Prostate gland (tissue), 2 donors: ENCODE data around the gene ALPK3. TPM values are rescaled to one million over a fixed set of nuclear protein-coding genes. Genes with fewer than 3 reads are reported as not detected.

Experiments
- DNase-seq: peaks from one replicate; pipeline ENCODE4 v3.0.0-alpha.2; 2019; ENCODE audit warnings: low spot score
- H3K27ac ChIP-seq, 2 donors: fragments of 200-600 bp; sonication (generic); 2 replicates each; pipeline ENCODE4 v1.5.1; 2017 to 2019
- H3K27me3 ChIP-seq: fragments of 200-600 bp; sonication (generic); replicated peaks from 2 replicates; pipeline ENCODE4 v1.5.1; 2019; ENCODE audit not compliant: insufficient read depth
- H3K36me3 ChIP-seq, 2 donors: fragments of 200-600 bp; sonication (generic); 1 replicate in 1 of 2; 2 replicates in 1 of 2; pipeline versions ENCODE4 v1.5.1 to v1.8.1; 2017 to 2019
- H3K4me1 ChIP-seq: fragments of 200-600 bp; sonication (generic); replicated peaks from 2 replicates; pipeline ENCODE4 v1.5.1; 2019
- H3K4me3 ChIP-seq, 2 donors: fragments of 200-600 bp; sonication (generic); 2 replicates each; pipeline ENCODE4 v1.5.1; 2017 to 2019
- H3K9me3 ChIP-seq: fragments of 200-600 bp; sonication (generic); 2 replicates; pipeline ENCODE4 v1.5.1; 2017
- POLR2A ChIP-seq: fragments of 450-650 bp; IDR thresholded peaks from one replicate; pipeline ENCODE4 v1.6.1; 2016; ENCODE audit warnings: antibody characterized with exemption, mild to moderate bottlenecking
- POLR2AphosphoS5 ChIP-seq: sonication (generic); formaldehyde crosslinking; IDR thresholded peaks from one replicate; pipeline ENCODE4 v1.6.1; 2017; ENCODE audit warnings: antibody characterized with exemption
- WGBS: methylation state at CpG from one replicate; pipeline ENCODE4 v1.1.5; 2018; 5-methylcytosine and 5-hydroxymethylcytosine counted together
- intact Hi-C: fragments of 100-400 bp; cut with DNase I; formaldehyde crosslinking; loops from one replicate; pipeline ENCODE4 v1.14.2; 2022
- total RNA-seq, 2 donors: library from RNA; depleted of rRNA; stranded (reverse); fragments of >200 nt; gene quantifications; one replicate each; pipeline ENCODE4 v1.1.0, GENCODE V29; 2016
- TF ChIP-seq, protein P1 (sequence below), 4 experiments: fragments of 200-600 bp in 2 of 4; fragments of 450-650 bp in 2 of 4; sonication (generic) in 2 of 4; IDR thresholded peaks; 1 replicate in 3 of 4; 2 replicates in 1 of 4; pipeline ENCODE4 v1.5.1; 2016 to 2019; ENCODE audit warnings: antibody characterized with exemption in 4 of 4, mild to moderate bottlenecking in 2 of 4, moderate library complexity in 2 of 4

Gene ALPK3
- total RNA-seq, 2 donors from 2014 or later = 0.68 to 7.2 TPM

DNA sequence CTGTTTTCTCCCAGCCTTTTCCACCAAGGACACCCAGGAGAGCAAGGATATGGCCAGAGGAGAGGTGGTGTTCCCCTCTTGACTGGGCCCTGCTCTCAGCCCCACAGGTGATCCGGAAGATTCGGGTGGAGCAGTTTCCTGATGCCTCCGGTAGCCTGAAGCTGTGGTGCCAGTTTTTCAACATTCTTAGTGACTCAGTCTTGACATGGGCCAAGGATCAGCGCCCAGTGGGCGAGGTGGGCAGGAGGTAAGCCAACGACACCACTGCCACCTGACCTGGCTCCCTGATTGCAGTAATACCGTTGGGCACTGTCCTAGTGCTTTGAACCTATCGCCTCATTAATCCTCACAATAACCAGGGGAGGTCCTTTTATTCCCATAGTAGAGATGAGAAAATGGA lies 42.0 kb downstream of the ALPK3 start:
- Histone ChIP-seq H3K27ac (peak overlapping the region in 1 of 2 donors; percentile 8), H3K4me3 (no peak overlapping the region), H3K27me3 (no peaks in the 10 kb centered on the region), H3K4me1 (peaks cover 4% of the 10 kb centered on the region), H3K9me3 (no peaks in the 10 kb centered on the region), H3K36me3 (no peaks in the 10 kb centered on the region)
- peak; percentile 75 for TF ChIP-seq POLR2AphosphoS5
- TF ChIP-seq, protein P1, sequence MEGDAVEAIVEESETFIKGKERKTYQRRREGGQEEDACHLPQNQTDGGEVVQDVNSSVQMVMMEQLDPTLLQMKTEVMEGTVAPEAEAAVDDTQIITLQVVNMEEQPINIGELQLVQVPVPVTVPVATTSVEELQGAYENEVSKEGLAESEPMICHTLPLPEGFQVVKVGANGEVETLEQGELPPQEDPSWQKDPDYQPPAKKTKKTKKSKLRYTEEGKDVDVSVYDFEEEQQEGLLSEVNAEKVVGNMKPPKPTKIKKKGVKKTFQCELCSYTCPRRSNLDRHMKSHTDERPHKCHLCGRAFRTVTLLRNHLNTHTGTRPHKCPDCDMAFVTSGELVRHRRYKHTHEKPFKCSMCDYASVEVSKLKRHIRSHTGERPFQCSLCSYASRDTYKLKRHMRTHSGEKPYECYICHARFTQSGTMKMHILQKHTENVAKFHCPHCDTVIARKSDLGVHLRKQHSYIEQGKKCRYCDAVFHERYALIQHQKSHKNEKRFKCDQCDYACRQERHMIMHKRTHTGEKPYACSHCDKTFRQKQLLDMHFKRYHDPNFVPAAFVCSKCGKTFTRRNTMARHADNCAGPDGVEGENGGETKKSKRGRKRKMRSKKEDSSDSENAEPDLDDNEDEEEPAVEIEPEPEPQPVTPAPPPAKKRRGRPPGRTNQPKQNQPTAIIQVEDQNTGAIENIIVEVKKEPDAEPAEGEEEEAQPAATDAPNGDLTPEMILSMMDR (IDR thresholded peaks at IDR 0.05) = no peak
- intact Hi-C loops = no loop called here
- DNase-seq = peak; percentile 76
- WGBS = 43% methylated on average over 8 of the region's 8 CpGs

DNA sequence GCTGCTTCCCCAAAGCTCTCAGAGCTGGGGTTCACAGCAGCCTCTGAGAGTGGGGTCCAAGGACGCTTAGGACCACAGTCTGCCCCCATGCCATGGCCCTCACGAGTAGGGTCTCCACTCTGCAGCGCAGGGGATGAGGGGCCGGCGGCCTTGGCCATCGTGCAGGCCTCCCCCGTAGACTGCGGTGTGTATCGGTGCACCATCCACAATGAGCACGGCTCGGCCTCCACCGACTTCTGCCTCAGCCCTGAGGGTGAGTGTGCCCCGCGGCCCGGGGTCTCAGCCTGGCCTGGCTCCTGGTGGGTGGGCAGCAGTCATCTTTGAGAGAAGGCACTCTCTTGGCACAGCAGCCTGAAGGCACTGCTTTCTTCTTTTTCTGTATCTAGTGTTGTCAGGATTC lies 42.5 kb downstream of the ALPK3 start:
- Histone ChIP-seq H3K36me3 (no peaks in the 10 kb centered on the region), H3K27ac (no peak overlapping the region), H3K27me3 (no peaks in the 10 kb centered on the region), H3K4me3 (no peak overlapping the region), H3K4me1 (peaks cover 4% of the 10 kb centered on the region), H3K9me3 (no peaks in the 10 kb centered on the region)
- intact Hi-C loops = no loop called here
- no peak for DNase-seq
- WGBS = 93% methylated on average over 3 of the region's 15 CpGs
- TF ChIP-seq, protein P1 (IDR thresholded peaks at IDR 0.05) = no peak
- TF ChIP-seq POLR2AphosphoS5 (no peak), POLR2A (no peak)

DNA sequence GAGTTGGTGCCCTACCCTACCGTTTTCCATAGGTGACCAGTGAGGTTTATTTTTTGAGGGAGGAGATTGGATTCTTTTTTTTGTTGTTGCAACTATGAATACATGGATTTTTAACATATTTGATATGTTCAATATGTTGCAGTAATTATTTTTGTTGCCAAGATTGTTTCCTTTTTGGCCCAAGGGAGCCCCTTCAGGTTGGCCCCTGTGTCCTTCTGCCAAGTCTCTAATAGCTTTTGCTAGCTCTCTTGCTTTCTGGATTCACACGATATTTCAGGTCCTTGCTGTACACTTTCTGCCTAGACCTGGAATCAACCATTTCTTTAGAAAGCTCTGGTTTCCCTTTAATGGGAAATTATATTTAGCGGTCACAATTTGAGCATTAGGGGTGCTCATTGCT lies 44.6 kb downstream of the ALPK3 start:
- Histone ChIP-seq H3K4me1 (peaks cover 4% of the 10 kb centered on the region), H3K9me3 (no peaks in the 10 kb centered on the region), H3K27me3 (no peaks in the 10 kb centered on the region), H3K36me3 (no peaks in the 10 kb centered on the region), H3K4me3 (no peak overlapping the region), H3K27ac (no peak overlapping the region)
- WGBS = 80% methylated on average over 3 of the region's 3 CpGs
- intact Hi-C loops = no loop called here
- TF ChIP-seq POLR2AphosphoS5 (no peak), POLR2A (no peak)
- TF ChIP-seq, protein P1 (IDR thresholded peaks at IDR 0.05) = no peak
- DNase-seq = no peak

DNA sequence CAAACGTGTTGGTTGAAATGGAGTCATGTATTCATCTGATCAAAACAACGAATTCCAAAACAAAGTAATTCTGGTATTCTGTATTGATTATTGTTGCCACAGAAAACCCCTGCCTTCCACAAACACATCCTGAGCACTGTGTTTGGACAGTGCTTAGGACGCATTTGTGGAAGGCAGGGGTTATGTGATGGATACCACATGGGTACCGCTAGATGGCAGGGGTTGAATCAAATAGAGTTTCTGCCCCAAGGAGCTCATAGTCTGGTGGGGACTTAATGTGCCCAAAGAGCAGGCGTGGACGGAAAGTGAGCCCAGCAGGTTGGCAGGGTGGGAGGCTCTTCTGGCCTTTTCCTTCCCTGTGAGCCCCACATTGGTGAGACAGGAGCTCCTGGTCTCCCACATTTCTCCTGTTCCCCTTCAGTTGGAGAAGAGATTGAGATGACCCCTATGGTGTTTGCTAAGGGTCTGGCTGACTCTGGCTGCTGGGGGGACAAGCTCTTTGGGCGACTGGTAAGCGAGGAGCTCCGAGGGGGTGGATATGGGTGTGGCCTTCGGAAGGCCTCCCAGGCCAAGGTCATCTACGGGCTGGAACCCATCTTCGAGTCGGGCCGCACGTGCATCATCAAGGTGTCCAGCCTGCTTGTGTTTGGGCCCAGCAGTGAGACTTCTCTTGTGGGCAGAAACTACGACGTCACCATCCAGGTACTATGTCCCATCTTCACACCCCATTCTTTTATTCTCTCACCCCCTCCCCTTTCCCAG lies 45.2 kb downstream of the ALPK3 start:
- no peak for DNase-seq
- Histone ChIP-seq H3K27me3 (no peaks in the 10 kb centered on the region), H3K27ac (no peak overlapping the region), H3K4me1 (peaks cover 4% of the 10 kb centered on the region), H3K9me3 (no peaks in the 10 kb centered on the region), H3K36me3 (no peaks in the 10 kb centered on the region), H3K4me3 (no peak overlapping the region)
- intact Hi-C loops = no loop called here
- 94% methylated on average over 17 of the region's 17 CpGs for WGBS
- TF ChIP-seq POLR2AphosphoS5 (no peak), POLR2A (no peak)
- TF ChIP-seq, protein P1 (IDR thresholded peaks at IDR 0.05) = no peak
